NCI-H82 treated with DMSO at 0.1 percent for 48 hours (cell line): ENCODE results near the gene FAAP24.
"Not testable (repeated sequence)": the region's sequence is repeated elsewhere in the genome, so short reads cannot be mapped to it uniquely, and the experiment has no call there.

Experiments used
- DNase-seq: peaks from one replicate; lab custom pipeline; 2025; ENCODE audit not compliant: unreplicated experiment; lab: John Stamatoyannopoulos, UW

The FAAP24 gene

DNA sequence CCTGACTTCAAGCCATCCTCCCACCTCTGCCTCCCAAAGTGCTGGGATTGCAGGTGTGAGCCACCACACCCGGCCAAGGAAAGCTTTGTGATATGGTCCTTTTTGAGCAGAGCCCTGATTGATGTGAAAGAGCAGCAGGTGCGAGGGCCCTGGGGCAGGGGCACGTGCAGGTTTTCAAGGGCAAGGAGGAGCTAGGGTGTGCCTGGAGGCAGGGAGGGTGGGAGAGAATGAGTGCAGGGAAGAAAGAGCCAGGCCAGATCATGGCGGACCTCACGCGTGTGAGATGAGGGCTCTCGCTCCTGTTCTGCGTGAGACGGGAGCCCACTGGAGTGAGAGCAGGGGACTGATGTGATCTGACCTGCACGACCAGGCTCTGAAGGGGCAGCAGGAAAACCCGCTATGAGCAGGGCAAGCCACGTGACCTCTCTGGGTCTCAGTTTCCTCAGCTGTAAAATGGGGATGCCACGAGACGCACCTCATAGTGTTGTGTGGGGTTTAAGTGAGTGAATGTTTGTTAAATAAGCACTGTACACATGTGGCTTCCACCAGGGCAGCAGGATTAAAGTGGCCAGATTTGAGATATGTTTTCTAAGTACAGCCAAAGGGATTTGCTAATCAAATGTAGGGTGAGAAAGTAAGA lies 25.8 kb downstream of the FAAP24 start:
- DNase-seq, result no peak

- no peak for DNase-seq
Measured at GRCh38 chr19:32998722-32999121, 26.7 kb downstream of the FAAP24 start.

DNA sequence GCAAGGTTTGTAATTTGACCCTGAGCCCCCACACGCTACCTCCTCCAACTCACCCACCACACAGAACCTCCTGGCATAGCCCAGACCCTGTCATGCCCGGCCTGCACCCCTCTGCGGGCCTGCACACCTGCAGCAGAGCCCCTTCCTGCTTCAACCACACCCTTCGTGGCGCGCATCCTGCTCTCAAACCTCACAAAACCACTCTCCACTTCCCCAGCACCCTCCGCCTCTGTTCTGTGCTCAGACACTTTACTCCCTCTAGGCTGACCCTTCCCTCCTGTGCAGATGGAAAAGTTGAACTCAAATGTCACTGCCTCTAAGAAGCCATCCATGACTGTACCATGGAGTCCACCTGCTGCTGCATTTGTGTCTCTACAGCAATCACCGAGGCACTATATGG lies 28.5 kb downstream of the FAAP24 start:
- DNase-seq, result no peak

- no peak for DNase-seq
Measured at GRCh38 chr19:33000910-33001309, 28.9 kb downstream of the FAAP24 start.

DNA sequence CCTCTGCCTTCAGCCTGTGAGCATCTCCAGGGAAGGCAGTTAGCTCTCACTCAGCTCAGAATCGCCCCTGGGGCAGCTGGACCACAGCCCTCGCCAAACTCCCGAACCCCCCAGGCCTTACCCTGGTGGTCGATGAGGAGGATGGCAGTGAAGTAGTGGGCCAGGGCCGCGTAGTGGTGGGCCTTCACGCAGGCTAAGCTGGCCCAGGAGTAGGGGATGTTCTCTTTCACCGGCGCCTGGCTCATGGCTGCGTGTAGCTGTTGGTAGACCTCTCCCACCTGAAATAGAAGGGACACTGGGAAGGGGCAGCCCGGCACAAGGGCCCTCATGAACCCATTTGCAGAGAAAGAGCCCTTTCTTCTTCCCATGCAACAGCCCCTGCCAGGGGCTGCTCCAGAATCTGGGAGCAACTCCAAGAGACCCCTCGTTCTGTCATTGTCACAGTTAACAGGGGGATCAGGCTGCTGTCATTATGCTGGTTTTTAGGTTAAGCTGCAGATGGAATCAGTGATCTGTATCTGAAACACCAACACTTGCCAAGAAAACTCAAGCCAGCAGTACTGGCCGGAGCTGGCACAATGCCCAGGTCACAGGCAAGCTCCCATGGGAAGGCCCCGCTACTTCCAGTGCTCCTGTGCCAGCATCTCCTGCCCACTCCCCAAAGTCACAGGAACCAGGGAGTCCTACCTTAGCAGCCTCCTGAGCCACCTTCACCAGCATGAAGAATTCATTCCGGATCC lies 30.3 kb downstream of the FAAP24 start:
- not testable (repeated sequence) for DNase-seq

- DNase-seq, result not testable (repeated sequence)
Measured at GRCh38 chr19:33003424-33004024, 31.5 kb downstream of the FAAP24 start.

GRCh38 chr19:33005440-33005839 lies 33.4 kb downstream of the FAAP24 start:
- no peak for DNase-seq

- DNase-seq, result no peak
Measured at GRCh38 chr19:33008738-33009137, 36.7 kb downstream of the FAAP24 start.

GRCh38 chr19:33010891-33011290 lies 38.8 kb downstream of the FAAP24 start:
- DNase-seq, result not testable (repeated sequence)

GRCh38 chr19:33022472-33023116 lies 50.6 kb downstream of the FAAP24 start:
- DNase-seq, result no peak

GRCh38 chr19:33024398-33024797 lies 52.4 kb downstream of the FAAP24 start:
- no peak for DNase-seq

GRCh38 chr19:33025468-33026238 lies 53.6 kb downstream of the FAAP24 start:
- not testable (repeated sequence) for DNase-seq

DNA sequence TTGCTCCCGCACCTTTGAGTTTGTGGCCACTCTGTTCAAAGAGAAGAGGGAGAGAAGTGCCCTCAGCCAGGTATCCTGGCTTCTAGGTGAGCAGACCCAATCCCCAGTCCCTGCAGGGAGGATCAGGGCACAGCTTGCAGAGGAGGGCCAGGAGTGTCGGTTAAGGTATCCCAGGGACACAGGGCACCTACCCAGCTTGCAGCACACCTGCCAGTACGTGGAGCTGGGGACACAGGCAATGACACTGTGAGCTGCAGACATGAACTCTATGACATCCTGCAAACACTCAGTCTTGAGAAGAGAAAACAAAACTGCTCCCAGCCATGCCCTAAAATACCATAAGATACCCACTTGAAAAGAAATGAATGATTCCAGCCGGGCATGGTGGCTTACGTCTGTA lies 54.6 kb downstream of the FAAP24 start:
- not testable (repeated sequence) for DNase-seq
